HG03378 (cell line): Measurements from ENCODE around the gene TRAF5.
A peak's percentile ranks its signal among the peaks of the same experiment; 100 is the strongest.

Source experiments
- ATAC-seq: cut with Tn5 transposase; IDR thresholded peaks from one replicate; pipeline ENCODE4 v1.9.1; 2021; ENCODE audit warnings: mild to moderate bottlenecking, moderate library complexity; ENCODE audit not compliant: unreplicated experiment

TRAF5 gene

GRCh38 chr1:211328084-211328694, 1.6 kb downstream of the TRAF5 start:
- ATAC-seq = no peak

GRCh38 chr1:211328866-211329475, 2.3 kb downstream of the TRAF5 start:
- ATAC-seq = no peak

GRCh38 chr1:211329764-211330201, 3.1 kb downstream of the TRAF5 start:
- peak; percentile 62 for ATAC-seq

GRCh38 chr1:211330282-211330936, 3.8 kb downstream of the TRAF5 start:
- ATAC-seq = no peak

GRCh38 chr1:211331011-211331709, 4.5 kb downstream of the TRAF5 start:
- no peak for ATAC-seq

- no peak for ATAC-seq
Observed at GRCh38 chr1:211332036-211332616, 5.5 kb downstream of the TRAF5 start.

GRCh38 chr1:211332830-211333229, 6.2 kb downstream of the TRAF5 start:
- no peak for ATAC-seq

- no peak for ATAC-seq
Observed at GRCh38 chr1:211333906-211334305, 7.3 kb downstream of the TRAF5 start.

- no peak for ATAC-seq
Observed at GRCh38 chr1:211334986-211335385, 8.4 kb downstream of the TRAF5 start.

- peak; percentile 79 for ATAC-seq
Observed at GRCh38 chr1:211335522-211336157, 9.0 kb downstream of the TRAF5 start.

GRCh38 chr1:211336161-211336560, 9.5 kb downstream of the TRAF5 start:
- ATAC-seq = peak; percentile 7

GRCh38 chr1:211336775-211337174, 10.1 kb downstream of the TRAF5 start:
- ATAC-seq = no peak

GRCh38 chr1:211337430-211338223, 11.0 kb downstream of the TRAF5 start:
- no peak for ATAC-seq

- ATAC-seq = no peak
Observed at GRCh38 chr1:211338224-211338620, 11.6 kb downstream of the TRAF5 start.

GRCh38 chr1:211339631-211340041, 13.0 kb downstream of the TRAF5 start:
- ATAC-seq = no peak

GRCh38 chr1:211340622-211341507, 14.2 kb downstream of the TRAF5 start:
- ATAC-seq = no peak

- ATAC-seq = no peak
Observed at GRCh38 chr1:211341999-211342398, 15.4 kb downstream of the TRAF5 start.

- ATAC-seq = no peak
Observed at GRCh38 chr1:211343607-211344006, 17.0 kb downstream of the TRAF5 start.

- no peak for ATAC-seq
Observed at GRCh38 chr1:211344152-211344618, 17.6 kb downstream of the TRAF5 start.
